Measurements from ENCODE around the gene TFRC.
"Not testable (repeated sequence)": the region's sequence is repeated elsewhere in the genome, so short reads cannot be mapped to it uniquely, and the experiment has no call there.

Gene TFRC

GRCh38 chr3:196047391-196048030, 34.4 kb downstream of the TFRC start:
- DNase-seq: no peak

- no peak for DNase-seq
Observed at GRCh38 chr3:196044513-196044912, 37.4 kb downstream of the TFRC start.

- DNase-seq: no peak
Observed at GRCh38 chr3:196042673-196043072, 39.2 kb downstream of the TFRC start.

GRCh38 chr3:196039359-196039758, 42.5 kb downstream of the TFRC start:
- no peak for DNase-seq

GRCh38 chr3:196026059-196026458, 55.8 kb downstream of the TFRC start:
- DNase-seq: not testable (repeated sequence)

GRCh38 chr3:196024968-196025367, 56.9 kb downstream of the TFRC start:
- no peak for DNase-seq

- no peak for DNase-seq
Observed at GRCh38 chr3:196023947-196024346, 57.9 kb downstream of the TFRC start.

- DNase-seq: not testable (repeated sequence)
Observed at GRCh38 chr3:196022499-196022878, 59.4 kb downstream of the TFRC start.

GRCh38 chr3:196020373-196020772, 61.5 kb downstream of the TFRC start:
- no peak for DNase-seq

GRCh38 chr3:196019576-196019975, 62.3 kb downstream of the TFRC start:
- DNase-seq: not testable (repeated sequence)

GRCh38 chr3:196018159-196018558, 63.7 kb downstream of the TFRC start:
- not testable (repeated sequence) for DNase-seq

GRCh38 chr3:196016485-196016884, 65.4 kb downstream of the TFRC start:
- no peak for DNase-seq

- no peak for DNase-seq
Observed at GRCh38 chr3:196016059-196016458, 65.8 kb downstream of the TFRC start.

GRCh38 chr3:196013587-196014487, 68.1 kb downstream of the TFRC start:
- DNase-seq: no peak

- no peak for DNase-seq
Observed at GRCh38 chr3:196012941-196013476, 68.9 kb downstream of the TFRC start.

- no peak for DNase-seq
Observed at GRCh38 chr3:196012481-196012880, 69.4 kb downstream of the TFRC start.

GRCh38 chr3:196009456-196009855, 72.4 kb downstream of the TFRC start:
- DNase-seq: no peak

- no peak for DNase-seq
Observed at GRCh38 chr3:196008929-196009328, 73.0 kb downstream of the TFRC start.

GRCh38 chr3:196008387-196008786, 73.5 kb downstream of the TFRC start:
- no peak for DNase-seq

- no peak for DNase-seq
Observed at GRCh38 chr3:196007744-196008335, 74.0 kb downstream of the TFRC start.

- not testable (repeated sequence) for DNase-seq
Observed at GRCh38 chr3:196005338-196005737, 76.6 kb downstream of the TFRC start.

GRCh38 chr3:196004359-196005052, 77.4 kb downstream of the TFRC start:
- DNase-seq: not testable (repeated sequence)

- no peak for DNase-seq
Observed at GRCh38 chr3:196003611-196004010, 78.3 kb downstream of the TFRC start.

All from NCI-H187 treated with DMSO at 0.1 percent for 48 hours (cell line).